NCI-H187 (cell line): ENCODE measurements around the gene RITA1.

Source experiments
- DNase-seq, 2 experiments: peaks; one replicate each; lab custom pipeline; 2025; lab: John Stamatoyannopoulos, UW

Gene RITA1

DNA sequence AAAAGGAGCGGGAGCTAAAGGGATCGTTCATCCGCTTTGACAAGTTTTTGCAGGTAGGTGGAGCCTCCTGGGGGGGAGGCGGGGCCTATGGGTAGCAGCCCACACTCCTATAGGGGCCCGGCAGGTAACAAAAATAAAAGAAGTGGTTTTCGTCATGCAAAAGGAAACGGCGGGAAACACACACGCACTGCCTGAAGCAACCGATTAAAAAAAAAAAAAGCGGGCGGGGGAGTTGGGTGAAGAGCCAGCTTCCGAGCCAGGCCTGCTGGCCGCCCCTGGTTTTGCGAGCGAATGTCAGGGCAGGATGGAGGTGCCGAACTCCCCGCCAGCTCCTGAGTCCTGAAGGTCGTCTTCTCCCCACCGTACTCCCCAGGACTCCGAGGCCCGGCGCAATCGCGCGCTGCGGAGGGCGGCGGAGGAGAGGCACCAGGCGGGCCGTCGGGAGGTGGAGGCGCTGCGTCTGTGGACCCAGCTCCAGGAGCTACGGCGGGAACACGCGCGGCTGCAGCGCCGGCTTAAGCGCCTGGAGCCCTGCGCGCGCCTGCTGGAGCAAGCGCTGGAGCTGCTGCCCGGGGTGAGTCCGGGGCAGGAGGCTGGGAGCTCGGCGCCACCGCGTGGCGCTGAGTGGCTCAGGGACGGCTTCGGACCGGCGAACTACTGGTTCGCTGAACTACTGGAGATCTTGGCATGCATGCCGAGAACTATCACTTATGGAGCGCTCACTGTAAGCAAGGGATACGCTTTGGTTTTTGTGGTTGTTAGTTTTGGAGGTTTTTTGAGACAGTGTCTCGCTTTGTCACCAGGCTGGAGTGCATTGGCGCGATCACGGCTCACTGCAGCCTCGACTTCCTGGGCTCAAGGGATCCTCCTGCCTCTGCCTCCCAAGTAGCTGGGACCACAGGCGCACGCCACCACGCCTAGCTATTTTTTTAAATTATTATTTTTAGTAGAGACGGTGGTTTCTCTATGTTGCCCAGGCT is 32.4 kb upstream of the RITA1 start:
- peak; percentile 41 to 58 for DNase-seq

DNA sequence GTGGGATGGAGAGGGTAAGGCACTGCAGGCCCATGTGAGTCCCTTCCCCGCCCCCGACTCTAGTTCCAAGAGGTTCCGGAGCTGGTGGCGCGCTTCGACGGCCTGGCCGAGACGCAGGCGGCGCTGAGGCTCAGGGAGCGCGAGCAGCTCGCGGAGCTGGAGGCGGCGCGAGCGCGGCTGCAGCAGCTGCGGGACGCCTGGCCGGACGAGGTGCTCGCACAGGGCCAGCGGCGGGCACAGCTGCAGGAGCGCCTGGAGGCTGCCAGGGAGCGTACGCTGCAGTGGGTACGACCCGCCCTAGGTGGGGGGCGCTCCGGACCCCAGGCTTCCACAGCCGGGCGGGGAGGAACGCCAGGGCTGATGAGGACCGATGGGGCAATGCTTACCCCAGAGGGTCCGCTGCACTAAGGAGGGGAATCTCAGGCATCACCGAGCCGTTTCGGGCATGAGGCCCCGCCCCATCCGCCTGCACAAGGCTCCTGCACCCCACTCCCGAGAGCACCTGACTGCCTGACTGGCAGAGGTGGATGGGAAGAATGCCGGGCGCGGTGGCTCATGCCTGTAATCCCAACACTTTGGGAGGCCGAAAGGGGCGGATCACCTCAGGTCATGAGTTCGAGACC is 31.1 kb upstream of the RITA1 start:
- DNase-seq, result peak in 1 of 2 experiments; percentile 21

DNA sequence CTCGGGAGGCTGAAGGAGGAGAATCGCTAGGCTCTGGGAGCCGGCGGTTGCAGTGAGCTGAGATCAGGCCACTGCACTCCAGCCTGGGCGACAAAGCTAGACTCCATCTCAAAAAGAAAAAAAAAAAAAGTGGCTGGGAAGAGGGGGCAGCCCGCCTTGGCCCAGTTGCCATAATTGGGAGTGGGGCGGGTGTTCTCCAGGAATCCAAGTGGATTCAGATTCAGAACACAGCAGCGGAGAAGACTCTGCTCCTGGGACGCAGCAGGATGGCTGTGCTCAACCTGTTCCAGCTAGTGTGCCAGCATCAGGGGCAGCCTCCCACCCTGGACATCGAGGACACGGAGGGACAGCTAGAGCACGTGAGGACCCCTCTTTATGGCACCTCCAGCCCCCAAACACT is 30.5 kb upstream of the RITA1 start:
- DNase-seq, result no peak

DNA sequence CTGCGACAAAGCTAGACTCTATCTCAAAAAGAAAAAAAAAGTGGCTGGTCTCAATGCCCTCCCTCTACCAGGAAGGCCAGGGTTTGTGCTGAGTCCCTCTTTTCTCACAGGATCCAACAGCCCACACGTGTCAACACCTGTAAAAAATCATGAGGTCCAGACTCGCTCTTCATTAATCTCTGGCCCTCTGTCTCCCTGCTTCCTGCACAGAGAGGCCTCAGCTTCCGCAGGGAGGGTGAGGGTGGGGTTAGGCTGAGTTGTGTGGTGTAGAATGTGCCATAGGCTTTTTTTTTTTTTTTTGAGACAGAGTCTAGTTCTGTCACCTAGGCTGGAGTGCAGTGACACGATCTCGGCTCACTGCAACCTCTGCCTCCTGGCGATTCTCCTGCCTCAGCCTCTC is 29.9 kb upstream of the RITA1 start:
- no peak for DNase-seq

DNA sequence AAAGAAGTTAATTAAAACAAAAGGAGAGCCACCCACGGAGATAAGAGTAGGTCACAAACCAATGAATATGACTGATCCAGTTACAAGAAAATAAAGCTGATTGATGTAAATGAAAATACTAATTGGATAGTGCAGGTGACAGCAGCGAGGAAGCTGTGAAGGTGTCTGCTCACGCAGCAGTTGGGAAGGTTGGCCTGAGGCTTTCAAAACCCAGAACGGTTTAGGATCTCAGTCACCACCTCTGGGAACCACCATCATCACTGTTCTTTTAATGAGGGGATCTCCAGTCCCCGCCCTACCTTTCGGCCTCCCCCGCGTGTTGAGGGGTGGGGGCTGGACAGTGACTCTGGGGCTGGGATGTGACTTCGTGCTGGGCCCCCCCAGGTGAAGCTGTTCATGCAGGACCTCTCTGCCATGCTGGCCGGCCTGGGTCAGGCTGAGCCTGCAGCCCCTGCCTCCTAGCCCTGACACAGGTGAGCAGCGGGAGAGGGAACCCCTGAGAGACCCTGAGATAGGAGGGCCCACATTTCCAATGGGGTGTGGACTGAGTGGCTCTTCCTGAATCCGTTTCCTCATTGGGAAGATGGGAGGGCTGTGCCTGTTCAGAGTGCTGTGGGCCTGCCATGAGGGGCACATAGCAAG is 28.2 kb upstream of the RITA1 start:
- DNase-seq, result no peak

DNA sequence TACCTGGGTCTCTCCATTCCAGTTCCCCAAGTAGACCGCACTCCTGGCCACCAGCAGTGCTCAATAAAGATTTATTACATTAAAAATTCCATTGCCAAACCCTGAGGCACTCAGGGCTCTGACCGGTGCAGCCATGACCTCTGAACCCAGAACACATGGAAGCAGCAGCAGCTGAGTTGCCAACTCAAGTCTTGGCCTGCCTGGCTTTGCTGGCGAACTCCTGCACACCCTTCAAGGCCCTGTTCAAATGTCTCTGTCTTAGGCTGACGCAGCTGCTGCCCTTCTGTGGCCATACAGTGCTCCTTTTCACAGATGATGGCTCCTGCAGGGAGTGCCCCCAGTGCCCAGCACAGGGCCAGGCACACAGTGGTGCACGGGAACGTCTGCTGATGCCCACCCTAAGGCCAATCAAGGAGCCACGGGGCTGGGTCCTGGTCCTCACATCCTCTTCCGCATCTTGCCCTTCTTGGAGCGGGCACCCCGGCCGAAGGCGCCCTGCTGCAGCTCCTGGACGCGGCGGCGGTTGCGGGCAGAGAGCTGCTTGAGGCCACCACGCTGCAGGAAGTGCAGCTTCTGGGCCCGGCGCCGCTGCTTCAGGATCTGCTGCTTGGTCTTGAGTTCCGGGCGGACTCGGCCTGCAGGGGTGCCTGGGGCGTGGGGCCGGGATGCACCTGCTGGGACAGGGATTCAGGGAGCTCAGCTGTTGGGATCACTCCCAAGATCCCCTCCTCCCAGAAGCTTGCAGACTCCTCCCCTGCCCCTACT is 26.9 kb upstream of the RITA1 start:
- DNase-seq, result no peak

DNA sequence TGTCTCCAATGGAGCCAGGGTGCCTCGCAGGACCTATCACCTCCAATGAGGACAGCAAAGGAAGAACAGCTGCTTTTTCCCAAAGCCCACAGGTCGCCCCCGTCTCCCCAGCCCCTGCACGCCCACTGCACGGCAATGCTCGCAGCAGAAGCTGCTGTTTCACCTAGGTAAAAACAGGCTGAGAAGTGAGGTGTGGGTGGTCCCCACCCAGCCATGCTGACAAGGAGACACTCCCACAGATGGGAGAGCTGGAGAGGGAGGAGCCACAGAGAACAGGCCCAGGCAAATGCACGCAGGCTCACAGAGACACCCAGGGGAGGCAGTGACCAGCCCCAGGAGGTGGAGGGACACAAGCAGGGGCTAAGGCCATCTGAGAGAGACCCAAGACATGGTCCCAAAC is 25.6 kb upstream of the RITA1 start:
- no peak for DNase-seq

DNA sequence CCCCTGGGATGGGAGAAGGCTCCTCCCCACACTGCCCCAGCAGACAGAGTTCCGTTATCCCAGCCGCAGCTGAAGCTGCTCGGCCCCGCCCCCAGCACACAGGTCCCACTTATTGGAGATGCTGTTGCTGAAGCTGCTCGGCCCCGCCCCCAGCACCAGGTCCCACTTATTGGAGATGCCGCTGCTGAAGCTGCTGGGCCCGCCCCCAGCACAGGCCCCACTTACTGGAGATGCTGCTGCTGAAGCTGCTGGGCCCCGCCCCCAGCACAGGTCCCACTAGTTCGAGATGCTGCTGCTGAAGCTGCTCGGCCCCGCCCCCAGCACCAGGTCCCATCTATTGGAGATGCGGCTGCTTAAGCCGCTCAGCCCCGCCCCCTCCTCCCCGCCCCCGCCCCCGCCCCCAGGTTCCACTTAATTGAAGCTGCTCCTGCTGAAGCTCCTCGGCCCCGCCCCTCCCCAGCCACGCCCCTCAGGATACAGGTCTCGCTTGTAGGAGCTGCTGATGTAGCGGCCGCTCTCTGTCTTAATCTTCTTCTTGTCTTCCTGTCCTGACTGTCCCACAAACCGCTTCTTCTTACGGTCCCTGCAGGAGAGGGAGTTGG is 24.0 kb upstream of the RITA1 start:
- DNase-seq, result peak; percentile 89 to 96

DNA sequence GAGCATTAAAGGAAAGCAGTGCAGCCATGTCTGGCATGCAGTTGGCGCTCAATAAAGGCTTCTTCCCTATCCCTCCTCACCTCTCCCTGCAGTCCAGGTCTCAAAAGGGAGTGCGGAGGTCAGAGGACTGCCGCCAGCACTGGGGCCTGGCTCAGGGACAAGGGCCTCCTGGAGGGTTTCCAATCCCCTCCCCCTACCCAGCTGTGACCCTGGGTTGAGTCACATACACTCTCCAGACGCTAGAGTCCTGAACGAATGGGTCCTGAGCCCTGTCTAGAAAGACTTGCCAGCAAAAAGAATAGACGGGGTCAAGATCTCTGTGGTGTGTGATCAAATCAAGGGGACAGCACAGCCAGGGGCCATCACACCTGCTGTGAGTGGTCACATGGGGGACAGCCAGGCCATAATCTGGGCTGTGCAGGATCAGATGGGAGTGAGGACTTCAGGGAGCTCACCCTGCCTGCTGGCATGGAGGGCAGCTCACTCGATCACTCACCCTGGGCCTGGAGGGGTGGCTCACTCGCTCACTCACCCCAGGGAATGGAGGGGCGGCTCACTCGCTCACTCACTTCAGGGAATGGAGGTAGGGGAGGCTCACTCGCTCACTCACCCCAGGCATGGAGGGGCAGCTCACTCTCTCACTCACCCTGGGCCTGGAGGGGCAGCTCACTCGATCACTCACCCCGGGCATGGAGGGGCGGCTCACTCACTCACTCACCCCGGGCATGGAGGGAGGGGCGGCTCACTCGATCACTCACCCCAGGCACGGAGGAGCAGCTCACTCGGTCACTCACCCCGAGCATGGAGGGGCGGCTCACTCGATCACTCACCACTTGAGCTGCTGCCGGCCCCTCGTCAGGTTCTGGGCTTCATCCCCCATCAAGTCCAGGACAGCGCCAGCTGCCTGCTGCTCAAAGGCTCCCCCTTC is 23.2 kb upstream of the RITA1 start:
- no peak for DNase-seq

DNA sequence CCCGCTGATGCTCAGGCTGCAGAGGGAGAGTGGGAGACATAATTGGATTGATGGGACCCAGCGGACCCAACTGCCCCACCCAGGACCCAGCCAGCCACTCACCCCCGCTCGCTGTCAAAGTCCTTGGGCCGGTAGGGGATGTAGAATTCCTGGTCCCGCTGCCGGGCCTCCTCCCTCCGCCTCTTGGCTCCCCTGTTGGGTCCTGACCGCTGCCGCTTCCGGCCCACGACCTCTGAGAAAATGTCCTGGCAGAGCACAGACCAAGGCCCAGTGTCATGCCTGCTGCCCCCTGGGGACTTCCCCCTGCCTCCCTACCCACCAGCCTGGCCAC is 22.5 kb upstream of the RITA1 start:
- DNase-seq, result no peak

DNA sequence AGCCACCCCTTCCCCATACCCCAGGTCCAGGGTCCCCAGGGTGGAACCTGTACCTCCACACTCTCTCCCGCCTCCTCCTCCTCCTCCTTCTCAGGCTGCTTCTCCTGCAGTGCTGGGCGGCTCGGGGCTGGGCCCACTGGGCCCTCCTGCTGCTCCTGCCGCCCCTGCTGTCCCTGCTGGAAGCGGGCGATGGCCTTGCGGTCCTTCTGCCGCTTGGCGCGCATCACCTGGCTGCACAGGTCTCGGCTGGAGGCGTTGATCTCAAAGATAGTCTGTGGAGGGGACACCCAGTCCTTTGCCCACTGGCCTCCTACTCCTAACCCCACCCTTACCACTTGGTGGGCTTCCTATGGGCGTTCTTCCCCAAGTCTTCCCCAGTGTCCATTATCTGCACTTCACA is 21.5 kb upstream of the RITA1 start:
- DNase-seq, result no peak

DNA sequence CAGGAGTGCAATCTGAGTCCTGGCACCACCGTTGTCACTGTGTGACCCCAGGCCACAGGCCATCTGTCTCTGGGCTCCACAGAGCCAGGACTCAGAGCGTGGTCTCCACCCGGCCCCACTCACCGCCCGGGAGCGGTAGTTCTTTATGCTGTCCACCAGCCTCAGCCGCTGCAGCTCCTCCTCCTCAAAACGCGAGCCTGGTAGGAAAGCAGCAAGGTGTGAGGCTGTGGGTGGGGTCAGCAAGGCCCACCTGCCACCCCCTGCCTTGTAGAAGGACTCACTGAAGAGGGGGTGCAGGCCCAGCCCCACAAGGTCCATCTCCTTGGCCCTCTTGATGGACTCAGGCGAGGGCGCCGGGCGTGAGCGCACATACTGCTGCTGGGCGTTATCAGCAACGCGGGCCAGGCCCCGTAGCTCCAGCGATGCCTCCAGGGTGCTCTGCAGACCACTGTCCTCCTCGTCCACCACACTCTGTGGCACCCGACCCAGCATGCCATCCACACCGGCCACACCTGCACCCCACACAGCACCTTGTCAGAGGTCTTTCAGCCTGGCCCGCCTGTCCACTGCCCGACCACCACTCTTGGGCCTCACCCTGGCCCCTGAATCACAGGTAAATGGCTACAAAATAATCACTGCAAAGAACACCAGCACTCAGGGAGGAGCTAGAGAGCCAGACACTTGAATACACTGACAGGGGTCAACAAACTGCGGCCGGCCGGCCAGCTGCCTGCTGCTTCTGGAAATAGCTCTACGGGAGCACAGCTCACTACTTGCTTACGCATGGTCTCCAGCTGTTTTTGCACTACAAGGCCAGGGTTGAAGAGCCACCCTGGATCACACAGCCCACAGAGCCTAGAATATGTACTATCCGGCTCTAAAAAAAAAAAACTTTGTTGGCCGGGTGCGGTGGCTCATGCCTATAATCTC is 19.7 kb upstream of the RITA1 start:
- no peak for DNase-seq

DNA sequence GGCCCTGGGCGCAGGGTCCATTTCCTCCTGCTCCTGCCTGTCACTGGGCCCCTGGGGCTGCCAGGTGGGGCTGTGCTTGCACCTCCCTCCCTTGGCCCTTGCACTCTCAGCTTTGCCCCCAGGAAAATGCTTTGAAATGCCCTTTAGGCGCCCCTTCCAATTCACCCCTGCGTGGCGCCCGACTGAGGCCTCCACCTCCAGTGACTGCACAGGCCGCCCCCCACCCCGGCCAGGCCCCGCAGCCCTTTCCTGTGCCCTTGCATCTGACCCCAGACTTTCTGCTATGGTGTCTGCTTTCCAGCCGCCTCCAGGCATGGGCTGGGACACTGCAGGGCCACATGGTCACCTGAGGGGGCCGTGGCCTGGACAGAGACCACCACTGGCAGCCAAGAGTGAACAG is 17.7 kb upstream of the RITA1 start:
- no peak for DNase-seq

DNA sequence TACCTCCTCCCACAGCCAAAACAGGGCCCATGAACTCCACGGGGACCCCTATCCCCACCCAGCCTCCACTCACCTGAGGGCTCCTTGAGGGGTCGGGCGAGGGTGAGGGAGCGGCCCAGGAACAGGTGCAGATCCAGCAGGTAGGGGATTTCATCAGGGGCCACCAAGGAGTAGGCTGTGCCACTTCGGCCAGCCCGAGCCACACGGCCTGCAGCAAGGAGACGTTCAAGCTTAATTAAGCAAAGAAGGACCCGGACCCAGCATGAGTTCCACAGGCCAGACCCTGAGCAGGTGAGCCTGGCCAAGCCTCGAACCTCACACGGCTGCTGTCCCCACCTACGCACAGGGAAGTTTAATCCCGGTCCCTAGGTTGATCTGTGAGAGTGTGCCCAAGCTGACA is 15.8 kb upstream of the RITA1 start:
- no peak for DNase-seq

DNA sequence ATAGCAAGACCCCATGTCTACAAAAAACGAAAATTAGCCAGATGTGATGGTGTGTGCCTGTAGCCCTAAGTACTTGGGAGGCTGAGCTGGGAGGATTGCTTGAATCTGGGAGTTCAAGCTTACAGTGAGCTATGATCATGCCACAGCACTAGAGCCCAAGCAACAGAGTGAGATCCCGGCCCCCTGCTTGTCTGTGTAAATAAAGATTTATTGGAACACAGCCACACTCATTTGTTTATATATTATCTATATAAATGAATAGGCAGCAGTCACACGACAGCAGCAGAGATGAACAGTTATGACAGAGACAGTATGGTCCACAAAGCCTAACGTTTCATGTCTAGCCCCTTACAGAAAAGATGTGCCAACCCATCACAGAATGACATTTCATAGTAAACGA is 15.1 kb upstream of the RITA1 start:
- no peak for DNase-seq

DNA sequence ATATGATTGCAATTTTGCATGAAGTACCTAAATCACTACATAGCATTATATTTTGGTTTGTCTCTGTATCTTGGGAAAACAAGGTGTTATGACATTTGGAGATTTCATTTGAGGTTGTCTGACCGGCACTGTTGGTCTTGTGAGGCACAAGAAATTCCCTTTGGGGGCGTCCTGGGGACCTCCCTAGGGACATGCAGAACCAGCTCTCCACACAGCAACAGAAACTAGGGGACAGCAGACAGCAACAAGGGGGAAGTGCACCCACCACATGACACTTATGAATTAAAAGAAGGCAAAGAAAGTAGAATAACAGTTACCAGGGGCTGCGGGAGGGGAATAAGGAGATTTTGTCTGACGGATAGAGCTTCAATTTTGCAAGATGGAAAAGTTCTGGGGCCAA is 14.6 kb upstream of the RITA1 start:
- no peak for DNase-seq

DNA sequence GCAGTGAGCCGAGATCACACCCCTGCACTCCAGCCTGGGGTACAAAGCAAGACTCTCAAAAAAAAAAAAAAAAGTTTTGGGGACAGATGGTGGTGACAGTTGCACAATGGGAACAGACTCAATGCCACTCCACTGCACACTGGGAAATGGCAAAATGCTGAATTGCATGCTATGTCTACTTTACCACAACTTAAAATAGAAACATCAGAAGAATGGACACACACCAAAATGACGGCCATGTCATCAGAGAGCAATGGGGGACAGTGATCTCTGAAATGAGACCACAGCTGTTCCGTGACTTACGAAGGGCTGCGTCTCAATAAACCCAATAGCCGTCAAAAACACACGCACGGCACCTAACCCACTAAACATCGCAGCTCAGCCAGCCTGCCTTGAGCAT is 14.0 kb upstream of the RITA1 start:
- no peak for DNase-seq

DNA sequence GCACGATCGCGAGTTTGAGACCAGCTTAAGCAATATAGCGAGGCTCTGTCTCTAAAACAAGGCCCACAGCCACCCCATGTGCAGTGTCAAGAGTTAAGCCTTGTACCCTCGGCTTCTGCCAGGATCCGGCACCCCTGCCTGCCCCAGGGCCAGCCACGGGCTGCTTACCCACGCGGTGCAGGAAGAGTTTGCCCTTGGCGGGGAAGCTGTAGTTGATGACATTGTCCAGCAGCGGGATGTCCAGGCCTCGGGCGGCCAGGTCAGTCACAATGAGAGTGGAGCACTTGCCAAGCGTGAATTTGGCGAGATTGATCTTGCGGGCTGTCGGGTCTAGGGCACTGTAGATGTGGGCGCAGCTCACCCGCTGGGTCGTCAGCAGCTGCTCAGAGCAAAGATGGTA is 13.3 kb upstream of the RITA1 start:
- no peak for DNase-seq

DNA sequence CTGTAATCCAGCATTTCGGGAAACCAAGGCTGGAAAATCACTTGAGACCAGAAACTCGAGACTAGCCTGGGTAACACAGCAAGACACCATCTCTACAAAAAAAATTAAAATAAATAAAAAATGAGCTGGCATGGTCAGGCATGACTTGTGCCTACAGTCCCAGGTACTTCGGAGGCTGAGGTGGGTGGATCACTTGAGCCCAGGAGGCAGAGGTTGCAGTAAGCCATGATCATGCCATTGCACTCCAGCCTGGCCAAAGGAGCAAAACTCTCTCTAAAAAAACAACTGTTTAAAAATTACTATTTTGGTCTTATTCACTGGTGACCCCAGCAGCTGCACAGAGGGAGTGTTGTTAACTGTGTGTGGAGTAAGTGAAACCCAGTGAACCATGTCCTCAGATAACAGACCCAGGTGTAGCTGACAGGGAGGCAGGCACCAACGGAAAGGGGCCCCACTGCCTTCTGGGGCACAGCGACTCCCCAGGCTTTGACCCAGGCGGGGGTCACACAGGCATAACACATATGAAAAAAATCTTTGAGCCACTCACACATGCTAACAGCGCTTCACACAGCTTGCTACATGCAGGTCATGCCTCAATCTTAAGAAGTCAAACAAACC is 12.3 kb upstream of the RITA1 start:
- DNase-seq, result no peak
